Type B pancreatic cell (in vitro differentiated cells): ENCODE data around the gene GP9. TPM values are rescaled to one million over a fixed set of nuclear protein-coding genes. Genes with fewer than 3 reads are reported as not detected.
"Not testable (repeated sequence)": the region's sequence is repeated elsewhere in the genome, so short reads cannot be mapped to it uniquely, and the experiment has no call there.

Experiments used
- DNase-seq: peaks from one replicate; pipeline ENCODE4 v3.0.0; 2021; ENCODE audit warnings: mixed read lengths; ENCODE audit not compliant: unreplicated experiment; ENCODE audit errors: extremely low spot score
- H3K27ac Mint-ChIP-seq: 2 replicates; pipeline ENCODE4 v1.8.0; 2021; ENCODE audit warnings: mild to moderate bottlenecking, mixed read lengths
- H3K27me3 Mint-ChIP-seq: 2 replicates; pipeline ENCODE4 v1.8.0; 2021; ENCODE audit warnings: mixed read lengths
- H3K36me3 Mint-ChIP-seq: 2 replicates; pipeline ENCODE4 v1.8.0; 2021; ENCODE audit warnings: mixed read lengths
- H3K4me1 Mint-ChIP-seq: one replicate; pipeline ENCODE4 v1.8.0; 2021; ENCODE audit warnings: mixed read lengths; ENCODE audit not compliant: unreplicated experiment
- H3K4me3 Mint-ChIP-seq: 2 replicates; pipeline ENCODE4 v1.8.0; 2021; ENCODE audit warnings: mild to moderate bottlenecking, mixed read lengths
- H3K9me3 Mint-ChIP-seq: 2 replicates; pipeline ENCODE4 v1.8.0; 2021; ENCODE audit warnings: mixed read lengths
- CTCF ChIP-seq: fragments of 200-600 bp; sonication (generic); conservative IDR thresholded peaks from 2 replicates; pipeline ENCODE4 v1.5.0; 2021; ENCODE audit warnings: antibody characterized with exemption, mild to moderate bottlenecking
- total RNA-seq: library from RNA; stranded (reverse); gene quantifications from 2 replicates; pipeline ENCODE4 v1.2.1, GENCODE V29; 2021; ENCODE audit warnings: low replicate concordance

Gene GP9
- total RNA-seq, 1 donor from 2014 or later: not detected

GRCh38 chr3:129065016-129065719 lies 4.6 kb downstream of the GP9 start:
- no peak for TF ChIP-seq CTCF
- H3K27ac Mint-ChIP-seq: no peak overlapping the region
- DNase-seq: no peak
- H3K36me3 Mint-ChIP-seq: no peaks in the 10 kb centered on the region
- no peaks in the 10 kb centered on the region for H3K9me3 Mint-ChIP-seq
- peaks cover 5% of the 10 kb centered on the region for H3K4me1 Mint-ChIP-seq
- no peaks in the 10 kb centered on the region for H3K27me3 Mint-ChIP-seq
- H3K4me3 Mint-ChIP-seq: no peak overlapping the region

- no peak for TF ChIP-seq CTCF
- Mint-ChIP-seq H3K36me3 (no peaks in the 10 kb centered on the region), H3K4me3 (no peak overlapping the region), H3K27ac (no peak overlapping the region), H3K4me1 (peaks cover 5% of the 10 kb centered on the region), H3K27me3 (no peaks in the 10 kb centered on the region), H3K9me3 (no peaks in the 10 kb centered on the region)
- DNase-seq: no peak
Observed at GRCh38 chr3:129065720-129066073, 5.1 kb downstream of the GP9 start.

GRCh38 chr3:129067719-129068118 lies 7.1 kb downstream of the GP9 start:
- H3K27me3 Mint-ChIP-seq, H3K4me1 Mint-ChIP-seq, H3K4me3 Mint-ChIP-seq, DNase-seq, H3K36me3 Mint-ChIP-seq, H3K27ac Mint-ChIP-seq, H3K9me3 Mint-ChIP-seq: not testable (repeated sequence)

GRCh38 chr3:129068291-129068886 lies 7.8 kb downstream of the GP9 start:
- H3K9me3 Mint-ChIP-seq: no peaks in the 10 kb centered on the region
- no peak for DNase-seq
- no peaks in the 10 kb centered on the region for H3K36me3 Mint-ChIP-seq
- no peaks in the 10 kb centered on the region for H3K4me1 Mint-ChIP-seq
- no peak overlapping the region for H3K27ac Mint-ChIP-seq
- no peak overlapping the region for H3K4me3 Mint-ChIP-seq
- no peak for TF ChIP-seq CTCF
- no peaks in the 10 kb centered on the region for H3K27me3 Mint-ChIP-seq

GRCh38 chr3:129069313-129070085 lies 8.9 kb downstream of the GP9 start:
- not testable (repeated sequence) for DNase-seq, H3K4me3 Mint-ChIP-seq, H3K36me3 Mint-ChIP-seq

GRCh38 chr3:129070086-129070885 lies 9.7 kb downstream of the GP9 start:
- Mint-ChIP-seq H3K36me3 (no peaks in the 10 kb centered on the region), H3K27ac (no peak overlapping the region), H3K4me1 (no peaks in the 10 kb centered on the region), H3K4me3 (no peak overlapping the region), H3K27me3 (no peaks in the 10 kb centered on the region), H3K9me3 (no peaks in the 10 kb centered on the region)
- DNase-seq: no peak
- TF ChIP-seq CTCF: no peak

More at GRCh38 chr3:129069313-129070085, 8.9 kb downstream of the GP9 start:
- not testable (repeated sequence) for H3K27ac Mint-ChIP-seq, H3K27me3 Mint-ChIP-seq, H3K9me3 Mint-ChIP-seq, H3K4me1 Mint-ChIP-seq
